H4 (cell line): ENCODE data around the gene ABCC11. TPM values are rescaled to one million over a fixed set of nuclear protein-coding genes. Genes with fewer than 3 reads are reported as not detected.

Experiments
- DNase-seq: peaks from one replicate; pipeline ENCODE4 v3.0.0-alpha.2; 2015; ENCODE audit warnings: low spot score
- total RNA-seq: library from RNA; depleted of rRNA; stranded (reverse); fragments of >200 nt; shearing (Covaris generic); gene quantifications from 2 replicates; pipeline ENCODE4 v1.2.3, GENCODE V29; 2014; rRNA removed

Gene ABCC11
- total RNA-seq = 0.02 TPM in 1 of 2 replicates, not detected in the other

DNA sequence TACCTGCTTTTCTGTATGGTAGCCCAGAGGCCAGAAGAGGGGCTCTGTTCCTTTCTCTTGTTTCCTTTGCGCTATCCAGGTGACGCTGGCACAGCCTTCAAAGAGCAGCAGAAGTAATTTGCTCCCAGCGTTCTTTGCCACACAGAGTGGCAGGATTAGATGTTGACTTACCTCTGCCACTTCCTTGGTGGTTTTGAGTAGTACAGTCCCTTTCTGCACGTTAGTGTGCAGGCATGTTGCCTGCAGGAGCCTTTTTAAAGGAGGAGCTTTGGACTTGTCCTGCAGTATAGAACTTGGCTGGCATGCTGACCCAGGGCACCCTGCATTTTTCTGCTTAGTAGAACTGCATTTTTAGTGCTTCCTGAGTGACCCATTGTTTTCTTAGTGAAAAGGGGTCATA is at the start of gene ABCC11:
ABCC11 (minus strand) TSS at position 229 of the 400 bp plus-strand sequence. CDS start 15,618 bp downstream, outside the sequence.
- no peak for DNase-seq

DNA sequence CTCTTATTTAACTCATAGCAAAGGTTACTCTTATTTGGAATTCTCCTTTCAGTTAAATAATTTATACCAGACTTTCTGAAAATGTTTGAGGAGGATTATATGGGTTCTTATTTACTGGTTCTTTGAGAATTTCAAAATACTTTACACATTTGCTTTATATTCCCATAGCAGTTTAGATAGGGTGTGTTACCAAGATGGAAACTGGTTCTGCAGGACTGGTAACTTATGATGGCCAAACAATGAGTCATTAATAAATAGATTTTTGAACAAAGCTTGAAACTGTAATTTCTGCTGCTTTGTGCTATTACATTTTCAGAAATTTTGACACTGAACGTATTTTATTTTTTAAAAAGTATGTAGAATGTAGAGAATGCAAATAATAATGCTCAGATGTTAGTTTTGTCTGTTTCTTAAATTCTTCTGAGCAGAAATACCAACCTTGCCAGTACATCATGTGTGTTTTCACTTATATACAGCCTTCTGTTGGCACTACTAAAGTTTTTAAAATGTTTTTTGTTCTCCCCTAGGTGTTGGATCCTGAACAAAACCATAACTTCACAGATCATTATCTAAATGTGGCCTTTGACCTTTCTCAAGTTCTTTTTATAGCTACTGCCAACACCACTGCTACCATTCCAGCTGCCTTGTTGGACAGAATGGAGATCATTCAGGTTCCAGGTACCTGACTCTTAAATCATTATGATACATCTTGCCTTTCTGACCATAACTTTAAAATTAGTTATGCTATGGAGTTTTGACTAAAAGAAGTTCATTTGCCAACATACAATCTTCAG is 48.3 kb upstream of the ABCC11 start:
- no peak for DNase-seq

- DNase-seq = no peak
Measured at GRCh38 chr16:48294724-48295123, 47.4 kb upstream of the ABCC11 start.

DNA sequence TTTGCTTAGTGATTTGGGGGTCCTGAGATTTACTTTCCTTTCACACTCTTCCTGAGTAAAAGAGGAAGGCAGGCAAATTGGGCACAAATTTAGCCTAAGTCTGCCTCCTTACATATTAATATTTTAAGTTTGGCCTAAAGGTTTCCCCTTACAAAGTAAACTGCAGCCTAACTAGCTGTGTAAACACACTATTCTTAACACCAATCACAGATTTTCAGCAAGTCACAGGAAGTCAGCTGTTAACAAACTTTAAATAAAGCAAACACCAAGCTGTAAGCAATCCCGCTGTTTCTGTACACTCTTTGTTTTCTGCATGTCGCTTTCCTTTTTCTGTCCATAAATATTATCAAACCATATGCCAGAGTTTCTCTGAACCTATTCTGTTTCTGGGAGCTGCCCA is 45.1 kb upstream of the ABCC11 start:
- DNase-seq = peak; percentile 4

GRCh38 chr16:48291754-48292153 is 44.4 kb upstream of the ABCC11 start:
- DNase-seq = no peak

GRCh38 chr16:48291303-48291702 is 44.0 kb upstream of the ABCC11 start:
- no peak for DNase-seq

- no peak for DNase-seq
Measured at GRCh38 chr16:48287239-48287638, 39.9 kb upstream of the ABCC11 start.

- DNase-seq = no peak
Measured at GRCh38 chr16:48284772-48285409, 37.6 kb upstream of the ABCC11 start.

GRCh38 chr16:48282636-48283263 is 35.4 kb upstream of the ABCC11 start:
- no peak for DNase-seq

DNA sequence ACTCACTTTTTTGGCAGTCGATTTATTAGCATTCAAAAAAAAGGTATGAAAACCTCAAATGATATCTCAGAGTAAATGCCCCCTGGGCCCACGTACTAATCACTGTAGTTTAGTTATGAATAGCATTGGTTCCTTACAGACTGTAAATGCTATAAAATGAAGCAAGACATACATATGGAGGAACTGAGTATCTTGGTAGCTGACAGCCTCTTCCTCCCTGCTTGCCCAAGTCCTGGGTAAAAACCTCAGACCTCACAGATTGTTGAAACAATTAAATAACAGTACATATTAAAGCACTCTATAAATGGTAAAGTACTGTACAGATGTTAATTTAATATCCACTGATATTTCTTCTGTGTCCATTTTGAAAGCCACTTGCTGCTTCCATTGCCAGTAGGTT is 33.2 kb upstream of the ABCC11 start:
- no peak for DNase-seq

- no peak for DNase-seq
Measured at GRCh38 chr16:48279199-48279598, 31.9 kb upstream of the ABCC11 start.

DNA sequence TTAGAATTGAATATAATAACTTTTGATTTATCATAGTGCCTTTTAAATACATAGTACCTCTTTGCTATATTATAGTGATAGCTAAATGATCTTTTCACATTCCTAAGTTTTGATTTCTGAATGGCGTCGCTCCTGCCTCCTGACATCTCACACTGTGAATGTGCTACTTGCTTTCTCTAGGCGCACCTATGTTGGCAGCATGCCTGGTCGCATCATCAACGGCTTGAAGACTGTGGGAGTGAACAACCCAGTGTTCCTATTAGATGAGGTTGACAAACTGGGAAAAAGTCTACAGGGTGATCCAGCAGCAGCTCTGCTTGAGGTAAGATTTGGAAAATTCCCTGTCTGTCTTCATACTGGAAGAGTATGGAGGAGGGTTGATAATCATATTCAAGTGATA is 29.8 kb upstream of the ABCC11 start:
- DNase-seq = no peak

GRCh38 chr16:48276102-48276501 is 28.8 kb upstream of the ABCC11 start:
- DNase-seq = peak; percentile 6

DNA sequence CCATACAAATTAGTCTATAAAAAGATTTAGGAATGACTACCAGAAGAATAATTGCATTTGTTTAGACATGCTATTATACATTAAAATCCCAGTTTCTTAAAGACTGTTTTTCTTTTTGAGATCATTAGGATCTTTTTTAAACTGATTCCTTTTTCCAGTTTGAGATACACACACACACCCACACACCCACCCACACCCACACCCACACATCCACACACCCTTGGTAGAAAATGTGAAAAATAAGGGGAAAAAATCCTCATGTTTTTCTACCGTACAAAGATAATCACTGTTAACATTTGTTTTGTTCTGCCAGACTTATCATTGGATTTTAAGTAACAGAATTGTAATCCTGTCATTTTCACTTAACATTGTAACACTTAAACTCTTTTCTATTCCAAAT is 27.1 kb upstream of the ABCC11 start:
- no peak for DNase-seq

- DNase-seq = no peak
Measured at GRCh38 chr16:48272837-48273421, 25.6 kb upstream of the ABCC11 start.

GRCh38 chr16:48271728-48272127 is 24.4 kb upstream of the ABCC11 start:
- no peak for DNase-seq

DNA sequence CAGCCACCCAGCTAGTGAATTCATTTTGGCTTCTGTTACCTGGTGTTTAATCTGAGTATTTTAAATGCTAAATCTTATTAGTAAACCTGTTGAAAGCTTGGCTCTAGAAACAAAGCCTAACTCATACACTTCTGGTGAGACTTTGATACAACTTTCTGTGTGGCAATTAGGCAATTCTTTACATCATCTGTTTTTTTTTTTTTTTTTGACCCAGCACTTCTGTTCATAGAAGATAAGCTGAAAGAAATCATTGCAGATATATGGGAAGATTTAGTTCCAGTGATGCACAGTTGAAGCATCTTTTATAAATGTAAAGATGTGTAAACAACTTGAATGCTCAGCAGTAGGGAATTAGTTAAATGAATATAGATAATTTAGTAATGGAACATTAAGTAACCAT is 21.7 kb upstream of the ABCC11 start:
- no peak for DNase-seq

DNA sequence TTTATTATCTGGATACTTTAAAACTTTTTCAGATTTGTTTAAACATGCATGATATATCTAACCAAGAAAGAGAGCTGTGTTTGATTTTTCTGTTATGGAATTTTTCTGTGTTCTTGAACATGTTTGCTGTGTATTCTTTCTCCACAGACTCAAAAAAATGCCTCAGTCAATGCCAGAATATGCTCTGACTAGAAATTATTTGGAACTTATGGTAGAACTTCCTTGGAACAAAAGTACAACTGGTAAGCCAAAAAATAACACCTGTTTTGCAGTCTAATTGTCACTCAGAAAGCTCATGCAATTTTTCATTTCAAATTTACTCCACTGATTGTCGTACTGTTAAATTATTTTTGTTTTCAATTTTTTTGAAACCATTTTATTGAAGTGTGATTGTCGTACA is 15.3 kb upstream of the ABCC11 start:
- DNase-seq = no peak

DNA sequence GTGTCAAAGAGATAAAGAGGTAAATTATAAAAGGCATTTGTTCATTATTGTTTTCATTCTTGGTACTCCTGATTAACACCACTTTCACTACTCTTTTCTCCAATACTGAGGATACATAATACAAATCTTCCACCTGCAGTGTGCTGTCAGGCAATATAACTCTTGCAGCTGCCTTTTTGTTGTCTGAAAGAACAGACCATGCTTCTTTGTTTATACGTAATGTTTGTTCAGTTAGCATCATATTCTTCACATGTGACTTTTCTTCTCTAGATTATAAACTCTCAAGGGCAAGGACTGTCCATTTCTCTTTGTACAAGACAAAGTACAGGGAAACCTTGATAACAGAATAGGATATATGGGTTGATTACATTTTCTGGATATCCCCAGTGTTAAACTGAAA is 14.2 kb upstream of the ABCC11 start:
- no peak for DNase-seq

GRCh38 chr16:48256579-48257177 is 9.3 kb upstream of the ABCC11 start:
- DNase-seq = no peak

DNA sequence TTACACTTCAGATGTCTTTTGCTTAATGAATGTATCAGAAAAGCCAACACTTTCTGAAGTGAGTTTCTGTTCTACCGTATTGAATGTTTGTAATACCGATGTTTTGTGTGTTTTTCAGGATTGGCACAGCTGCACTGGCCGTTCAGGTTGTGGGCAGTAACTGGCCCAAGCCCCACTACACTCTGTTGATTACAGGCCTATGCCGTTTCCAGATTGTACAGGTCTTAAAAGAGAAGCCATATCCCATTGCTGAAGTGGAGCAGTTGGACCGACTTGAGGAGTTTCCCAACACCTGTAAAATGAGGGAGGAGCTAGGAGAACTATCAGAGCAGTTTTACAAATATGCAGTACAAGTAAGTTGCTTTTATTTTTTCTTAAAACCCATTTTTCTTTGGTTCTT is 4.7 kb upstream of the ABCC11 start:
- DNase-seq = no peak
